Hepatocyte (in vitro differentiated cells): ENCODE data around the gene MLST8. TPM values are rescaled to one million over a fixed set of nuclear protein-coding genes. Genes with fewer than 3 reads are reported as not detected.

Experiments used
- DNase-seq: peaks from one replicate; pipeline ENCODE4 v3.0.0-alpha.2; 2016; ENCODE audit warnings: low spot score
- H2AFZ ChIP-seq: fragments of 200-600 bp; sonication (generic); 2 replicates; pipeline ENCODE4 v1.6.0; 2016; ENCODE audit warnings: antibody characterized with exemption, mild to moderate bottlenecking
- H3K27ac ChIP-seq: fragments of 200-600 bp; sonication (generic); 2 replicates; pipeline ENCODE4 v1.5.1; 2016; ENCODE audit warnings: mild to moderate bottlenecking
- H3K27me3 ChIP-seq: fragments of 200-600 bp; sonication (generic); 2 replicates; pipeline ENCODE4 v1.6.1; 2016
- H3K36me3 ChIP-seq: fragments of 200-600 bp; sonication (generic); replicated peaks from 2 replicates; pipeline ENCODE4 v1.5.1; 2016; ENCODE audit warnings: low read depth; ENCODE audit not compliant: insufficient read depth
- H3K4me1 ChIP-seq: fragments of 200-600 bp; sonication (generic); 2 replicates; pipeline ENCODE4 v1.5.1; 2016; ENCODE audit warnings: mild to moderate bottlenecking, moderate library complexity; ENCODE audit not compliant: insufficient read depth
- H3K4me2 ChIP-seq: fragments of 200-600 bp; sonication (generic); 2 replicates; pipeline ENCODE4 v1.6.0; 2016
- H3K4me3 ChIP-seq: fragments of 200-600 bp; sonication (generic); 2 replicates; pipeline ENCODE4 v1.5.1; 2016; ENCODE audit warnings: mild to moderate bottlenecking
- H3K79me2 ChIP-seq: fragments of 200-600 bp; sonication (generic); 2 replicates; pipeline ENCODE4 v1.6.0; 2017; ENCODE audit warnings: mild to moderate bottlenecking
- H3K9me2 ChIP-seq: fragments of 200-600 bp; sonication (generic); replicated peaks from 2 replicates; pipeline ENCODE4 v1.6.0; 2017; ENCODE audit warnings: mild to moderate bottlenecking; ENCODE audit not compliant: insufficient read depth
- H3K9me3 ChIP-seq: fragments of 200-600 bp; sonication (generic); 2 replicates; pipeline ENCODE4 v1.5.1; 2016; ENCODE audit warnings: low read depth, mild to moderate bottlenecking
- H4K20me1 ChIP-seq: fragments of 200-600 bp; sonication (generic); 2 replicates; pipeline ENCODE4 v1.6.0; 2016; ENCODE audit warnings: mild to moderate bottlenecking; ENCODE audit not compliant: insufficient read depth, poor library complexity, severe bottlenecking
- CTCF ChIP-seq: fragments of 200-600 bp; sonication (generic); IDR thresholded peaks from 2 replicates; pipeline ENCODE4 v1.5.1; 2016; ENCODE audit warnings: antibody characterized with exemption, mild to moderate bottlenecking; ENCODE audit not compliant: poor library complexity
- EZH2 ChIP-seq: fragments of 200-600 bp; sonication (generic); IDR thresholded peaks from 2 replicates; pipeline ENCODE4 v1.6.1; 2016; ENCODE audit warnings: antibody characterized with exemption, mild to moderate bottlenecking, borderline replicate concordance
- EZH2phosphoT487 ChIP-seq: fragments of 200-600 bp; sonication (generic); IDR thresholded peaks from one replicate; pipeline ENCODE4 v1.6.1; 2018; ENCODE audit warnings: antibody characterized with exemption, mild to moderate bottlenecking, low read depth, moderate library complexity; ENCODE audit not compliant: unreplicated experiment, severe bottlenecking
- WGBS: methylation state at CpG from one replicate; pipeline ENCODE4 v1.1.6; 2016; ENCODE audit warnings: low lambda C conversion rate; ENCODE audit errors: missing lambda C conversion rate; 5-methylcytosine and 5-hydroxymethylcytosine counted together
- polyA plus RNA-seq: library from polyadenylated mRNA; unstranded; fragments of >200 nt; fragmentation: Nextera tagmentation; extraction: Ambion mirVana; gene quantifications from 2 replicates; pipeline ENCODE4 v1.2.1, GENCODE V29; 2016
- total RNA-seq: library from RNA; depleted of rRNA; stranded (reverse); fragments of >200 nt; gene quantifications from 2 replicates; pipeline ENCODE4 v1.2.3, GENCODE V29; 2014

MLST8 gene
- total and polyA plus RNA-seq, 2 experiments from 2014 or later = 28.3 to 88.3 TPM

GRCh38 chr16:2234813-2235170 is 29.5 kb downstream of the MLST8 start:
- TF ChIP-seq EZH2phosphoT487 (no peak), EZH2 (no peak), CTCF (no peak)
- no peak overlapping the region for H2AFZ ChIP-seq
- no peaks in the 10 kb centered on the region for H3K9me2 ChIP-seq
- H3K27me3 ChIP-seq = peaks cover 26% of the 10 kb centered on the region
- H3K4me1 ChIP-seq = peaks cover 16% of the 10 kb centered on the region
- H3K27ac ChIP-seq = no peak overlapping the region
- no peaks in the 10 kb centered on the region for H3K79me2 ChIP-seq
- no peak for DNase-seq
- H3K36me3 ChIP-seq = no peaks in the 10 kb centered on the region
- peaks cover 14% of the 10 kb centered on the region for H4K20me1 ChIP-seq
- 95% methylated on average over 17 of the region's 18 CpGs for WGBS
- no peak overlapping the region for H3K4me3 ChIP-seq
- no peak overlapping the region for H3K4me2 ChIP-seq
- no peaks in the 10 kb centered on the region for H3K9me3 ChIP-seq

- H2AFZ ChIP-seq = no peak overlapping the region
- H3K4me1 ChIP-seq = peaks cover 16% of the 10 kb centered on the region
- peaks cover 26% of the 10 kb centered on the region for H3K27me3 ChIP-seq
- H3K27ac ChIP-seq = no peak overlapping the region
- H3K9me3 ChIP-seq = no peaks in the 10 kb centered on the region
- H3K36me3 ChIP-seq = no peaks in the 10 kb centered on the region
- WGBS = 97% methylated on average over 27 of the region's 28 CpGs
- H3K79me2 ChIP-seq = no peaks in the 10 kb centered on the region
- H3K4me2 ChIP-seq = no peak overlapping the region
- TF ChIP-seq CTCF = no peak
- no peak for TF ChIP-seq EZH2phosphoT487
- TF ChIP-seq EZH2 = no peak
- no peak for DNase-seq
- peaks cover 14% of the 10 kb centered on the region for H4K20me1 ChIP-seq
- H3K9me2 ChIP-seq = no peaks in the 10 kb centered on the region
- H3K4me3 ChIP-seq = no peak overlapping the region
These were observed 30.0 kb downstream of the MLST8 start for GRCh38 chr16:2235234-2235651.

DNA sequence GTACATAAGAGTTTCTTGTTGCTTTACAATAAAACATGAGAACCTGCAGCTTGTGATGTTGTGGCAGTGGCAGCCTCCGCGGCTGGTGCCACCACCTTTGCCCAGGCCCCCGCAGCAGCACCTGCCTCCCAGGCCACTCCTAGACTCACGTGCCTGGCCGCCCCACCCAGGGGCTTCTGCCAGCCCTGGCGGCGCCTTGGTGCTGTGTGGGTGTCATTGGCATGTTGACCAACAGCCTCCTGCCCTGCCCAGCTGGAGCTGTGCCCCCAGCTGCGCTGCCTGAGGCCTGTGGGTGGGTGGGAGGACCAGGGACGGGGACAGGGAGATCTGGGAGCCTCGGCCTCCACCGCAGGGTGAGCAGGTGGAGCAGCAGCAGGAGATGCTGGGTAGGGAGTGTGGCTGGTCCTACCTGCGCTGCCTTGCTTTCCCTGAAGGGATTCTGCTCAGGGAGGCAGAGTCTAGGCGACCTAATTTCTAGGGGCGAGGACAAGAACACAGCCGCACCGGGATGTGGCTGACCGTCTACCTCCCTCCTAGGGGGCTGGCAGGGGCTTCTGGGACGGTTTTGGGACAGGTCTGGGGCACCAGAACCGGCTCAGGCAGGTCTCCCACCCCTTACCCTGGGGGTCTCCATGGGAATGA is 30.6 kb downstream of the MLST8 start:
- Histone ChIP-seq H3K27ac (no peak overlapping the region), H3K36me3 (no peaks in the 10 kb centered on the region), H2AFZ (no peak overlapping the region), H4K20me1 (peaks cover 14% of the 10 kb centered on the region), H3K79me2 (no peaks in the 10 kb centered on the region), H3K9me2 (no peaks in the 10 kb centered on the region), H3K4me2 (peak overlapping the region; percentile 87), H3K9me3 (no peaks in the 10 kb centered on the region), H3K4me1 (peaks cover 16% of the 10 kb centered on the region), H3K4me3 (no peak overlapping the region), H3K27me3 (peaks cover 26% of the 10 kb centered on the region)
- no peak for TF ChIP-seq CTCF
- no peak for TF ChIP-seq EZH2phosphoT487
- no peak for TF ChIP-seq EZH2
- DNase-seq = no peak
- 85% methylated on average over 18 of the region's 19 CpGs for WGBS
